ENCODE data around the gene CDH12.
"Not testable (repeated sequence)": the region's sequence is repeated elsewhere in the genome, so short reads cannot be mapped to it uniquely, and the experiment has no call there.

CDH12 gene

DNA sequence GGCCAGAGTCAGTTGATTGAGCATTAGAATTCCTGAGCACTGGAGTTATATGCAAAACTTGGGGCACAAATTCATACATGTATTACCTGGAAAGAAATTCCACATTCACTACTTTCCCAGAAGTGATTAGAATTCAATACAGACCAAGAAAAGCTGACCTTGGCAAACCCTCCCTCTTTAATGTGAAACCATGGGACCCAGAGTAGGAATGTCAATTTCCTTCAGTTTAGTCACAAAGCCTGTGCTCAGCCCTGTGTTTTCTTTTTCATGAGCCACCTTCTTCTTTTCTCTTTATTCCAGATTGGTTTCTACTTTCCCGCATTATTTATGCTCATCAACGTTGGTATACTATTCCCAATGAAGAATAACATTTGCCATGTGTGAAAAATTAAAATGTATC, 420.2 kb downstream of the CDH12 start:
- no peak for DNase-seq (ENCODE audit: low spot score)

DNA sequence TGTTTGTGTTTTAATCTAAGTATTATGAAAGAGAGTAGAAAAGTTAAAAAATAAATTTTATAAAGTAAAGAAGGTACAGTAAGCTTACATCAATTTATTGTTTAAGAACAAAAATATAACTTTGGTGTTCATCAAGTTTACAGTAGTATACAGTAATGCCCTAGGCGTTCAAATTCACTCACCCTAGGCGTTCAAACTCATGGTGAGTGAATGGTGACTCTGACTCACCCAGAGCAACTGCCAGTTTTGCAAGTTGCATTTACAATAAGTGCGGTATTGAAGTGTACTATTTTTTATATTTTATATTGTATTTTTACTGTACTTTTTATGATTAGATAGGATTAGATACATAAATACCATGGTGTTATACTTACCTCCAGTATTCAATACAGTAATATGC, 421.3 kb downstream of the CDH12 start:
- DNase-seq (ENCODE audit: low spot score), result no peak

DNA sequence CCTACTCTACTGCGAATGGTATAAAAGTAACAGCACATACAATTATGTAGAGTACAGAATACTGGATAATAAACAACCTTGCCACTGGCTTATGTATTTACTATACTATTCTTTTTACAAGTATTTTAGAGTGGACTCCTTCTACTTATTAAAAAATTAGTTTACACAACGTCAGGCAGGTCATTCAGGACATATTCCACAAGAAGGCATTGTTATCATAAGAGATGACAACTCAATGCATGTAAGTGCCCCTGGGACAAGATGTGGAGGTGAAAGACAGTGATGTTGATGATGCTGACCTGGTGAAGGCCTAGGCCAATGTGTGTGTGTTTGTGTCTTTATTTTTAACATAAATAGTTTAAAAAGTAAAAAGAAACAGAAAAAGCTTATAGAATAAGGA, 421.7 kb downstream of the CDH12 start:
- no peak for DNase-seq (ENCODE audit: low spot score)

DNA sequence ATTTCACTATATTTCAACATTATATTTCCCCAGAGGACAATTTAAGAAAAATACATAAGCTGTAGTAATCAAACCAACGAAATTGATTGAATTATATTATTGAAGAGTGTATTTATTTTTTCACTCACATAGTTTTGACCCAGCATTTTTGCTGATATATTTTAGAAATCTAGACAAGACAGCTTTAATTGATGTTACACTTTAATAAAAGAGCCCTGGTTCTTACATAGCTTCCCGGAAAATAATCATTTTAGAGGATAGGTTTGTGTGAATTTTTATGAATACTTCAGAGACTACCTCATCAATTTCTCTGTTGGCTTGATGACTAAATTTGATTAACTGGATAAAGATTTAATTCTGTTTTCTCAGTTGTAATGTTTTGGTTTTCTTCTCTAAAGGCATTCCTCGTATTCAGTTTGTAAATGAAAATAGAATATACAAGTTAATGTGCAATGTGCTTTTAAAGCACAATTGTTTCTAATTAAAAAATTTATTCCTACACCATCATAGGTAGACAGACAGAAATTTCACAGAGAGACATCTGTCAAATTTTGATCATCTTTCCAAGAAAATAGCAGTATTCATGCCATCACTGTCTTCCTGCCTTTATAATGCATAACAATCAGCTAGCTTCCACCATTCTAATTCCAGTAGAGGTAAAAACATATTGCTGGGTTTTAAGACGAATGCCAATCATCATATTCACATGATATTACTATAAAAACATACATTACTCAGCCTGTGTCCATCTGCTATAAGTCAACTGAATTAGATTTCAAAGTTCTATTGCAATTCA, 441.4 kb downstream of the CDH12 start:
- no peak for DNase-seq (ENCODE audit: low spot score)

DNA sequence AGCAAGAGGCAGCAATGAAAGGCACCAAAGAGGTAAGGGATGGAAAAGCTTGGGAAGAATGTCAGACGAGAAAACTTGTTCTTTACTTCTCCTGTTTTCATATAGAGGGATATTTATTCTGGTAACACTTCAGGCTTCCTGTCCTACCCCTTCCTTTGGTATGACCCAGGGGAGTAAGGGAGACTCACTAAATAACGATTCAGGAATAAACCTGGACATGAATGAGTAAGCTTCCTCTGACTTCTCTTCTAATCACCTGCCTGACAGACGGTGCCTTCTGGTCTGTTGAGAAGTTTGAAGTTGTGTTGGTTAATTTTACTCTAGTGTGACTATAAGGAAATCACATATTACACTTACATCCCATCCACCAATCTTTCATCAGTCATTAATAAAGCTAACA, 461.2 kb downstream of the CDH12 start:
- no peak for DNase-seq (ENCODE audit: low spot score)

DNA sequence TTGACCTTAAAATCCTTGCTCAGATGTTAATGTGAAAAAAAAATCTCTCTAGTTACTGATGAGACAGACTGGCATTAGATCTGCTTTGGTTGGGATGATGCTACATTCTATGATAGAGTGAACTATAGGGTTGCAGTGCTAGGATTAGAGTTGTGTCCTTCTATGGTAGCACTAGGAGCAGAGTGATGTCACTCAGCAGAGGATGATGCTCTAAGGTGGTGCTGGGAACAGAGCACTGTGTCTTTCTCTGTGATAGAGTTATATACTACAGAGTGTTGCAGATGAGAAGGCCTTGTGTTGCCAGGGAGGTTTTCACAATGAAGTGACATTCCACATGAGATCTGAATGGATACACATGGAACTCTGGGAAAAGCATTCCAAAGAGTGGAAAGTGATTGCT, 462.3 kb downstream of the CDH12 start:
- DNase-seq (ENCODE audit: low spot score), result no peak

DNA sequence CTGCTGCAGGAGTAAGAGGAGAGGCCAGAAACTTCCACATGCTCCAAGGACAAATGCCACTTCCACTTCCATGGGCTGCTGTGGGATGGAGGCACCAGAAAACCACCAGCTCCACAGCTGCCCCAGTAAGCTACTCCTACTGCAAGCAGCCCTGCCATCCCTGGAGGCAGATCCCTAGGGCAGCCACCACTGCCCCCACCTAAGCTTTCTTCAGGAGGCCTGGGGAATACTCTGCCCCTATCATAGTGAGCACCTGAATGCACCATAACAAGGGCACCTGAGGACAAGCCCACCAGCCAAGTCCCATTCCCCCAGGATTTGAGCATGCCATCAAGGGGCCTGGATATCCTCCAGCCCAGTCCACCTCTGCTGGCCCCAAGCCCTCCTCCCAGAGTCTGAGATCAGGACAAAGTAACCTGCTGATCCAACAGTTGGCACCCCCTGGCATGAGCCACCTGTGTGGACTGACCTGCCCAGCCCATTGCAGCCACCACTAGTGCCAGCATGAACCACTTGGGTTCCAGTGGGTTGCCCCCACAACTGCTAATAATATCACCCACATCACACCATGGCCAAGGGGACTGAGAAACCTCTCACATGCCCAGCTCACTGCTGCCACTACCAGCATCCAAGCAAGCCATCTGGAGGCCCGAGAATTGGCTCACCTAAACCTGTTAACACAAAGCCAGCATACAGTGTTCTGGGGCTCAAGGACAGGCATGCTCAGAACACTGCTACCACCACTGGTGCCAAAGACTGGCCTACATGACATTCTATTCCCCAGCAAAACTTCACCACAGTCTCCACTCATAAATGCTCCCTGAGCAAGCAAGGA, 480.1 kb downstream of the CDH12 start:
- no peak for DNase-seq (ENCODE audit: low spot score)

DNA sequence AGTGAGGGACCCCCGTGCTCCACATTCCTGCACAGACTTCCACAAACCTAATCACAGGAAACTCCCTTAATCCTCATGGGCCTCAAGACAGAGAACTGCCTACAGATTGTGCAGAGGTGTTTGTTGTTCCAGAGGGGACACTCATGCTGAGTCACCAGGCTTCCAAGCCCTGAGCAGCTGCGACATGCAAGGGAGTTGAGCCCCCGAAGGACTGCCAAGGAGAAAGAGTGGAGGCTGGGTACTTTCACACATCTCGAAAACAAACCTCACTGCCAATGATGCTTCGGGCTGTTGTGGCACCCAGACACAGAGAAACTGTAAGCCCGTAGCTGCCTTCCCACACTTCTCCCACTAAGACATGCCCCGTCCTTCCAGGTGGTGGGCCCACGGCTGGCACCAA, 480.8 kb downstream of the CDH12 start:
- no peak for DNase-seq (ENCODE audit: low spot score)

DNA sequence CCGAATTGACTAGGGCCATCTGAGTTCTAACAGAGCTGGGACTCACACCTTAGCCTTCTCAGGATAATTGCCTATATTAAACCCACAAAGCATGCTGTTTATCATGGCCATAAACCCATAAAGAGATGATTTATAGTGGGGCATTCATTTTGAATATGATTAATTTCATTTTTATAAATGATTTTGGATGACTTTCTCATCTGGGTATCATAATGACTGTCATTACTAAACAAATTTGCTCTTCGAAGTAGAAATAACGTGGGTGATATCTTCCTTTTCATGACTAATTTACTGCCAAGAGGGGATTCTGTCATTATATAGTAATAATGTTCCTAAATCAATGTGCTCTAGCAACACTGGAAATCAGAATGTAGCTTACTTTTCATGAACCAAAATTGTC, 498.2 kb downstream of the CDH12 start:
- no peak for DNase-seq (ENCODE audit: low spot score)

DNA sequence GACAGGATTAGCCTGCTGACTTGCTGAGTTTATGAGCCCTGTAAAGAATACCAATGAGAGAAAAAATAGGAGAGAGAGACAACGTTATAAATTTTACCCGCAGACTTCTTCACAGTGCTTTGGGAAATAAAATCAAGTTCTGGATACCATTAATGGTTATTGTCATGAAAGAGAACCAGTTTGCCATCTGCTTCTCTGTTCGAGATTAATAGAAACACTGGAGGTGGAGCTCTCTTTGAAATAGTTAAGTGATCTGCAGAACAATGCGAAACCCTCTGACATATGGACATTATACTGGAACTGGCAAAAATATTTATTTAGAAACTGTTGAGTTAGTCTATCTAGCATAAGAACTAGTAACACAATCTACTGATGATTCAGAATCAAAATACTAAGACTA, 500.7 kb downstream of the CDH12 start:
- DNase-seq (ENCODE audit: low spot score), result no peak

DNA sequence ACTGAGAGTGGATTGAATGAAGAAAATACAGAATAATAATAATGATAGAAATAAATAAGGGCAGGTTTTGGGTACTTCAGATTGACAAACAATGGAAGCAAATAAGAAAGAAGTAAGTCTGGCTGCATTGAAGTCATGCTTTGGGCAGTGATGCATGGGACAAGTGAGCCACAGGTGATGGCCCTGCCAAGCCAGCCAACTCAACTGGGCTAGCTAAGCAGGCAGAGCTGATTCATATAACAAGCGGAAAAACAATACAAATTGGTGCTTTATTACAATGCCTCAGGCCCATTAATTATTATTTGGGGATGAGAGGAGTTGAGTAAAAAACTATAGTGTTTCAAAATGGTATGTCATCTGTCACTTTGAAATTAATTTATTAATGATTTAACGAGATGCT, 502.0 kb downstream of the CDH12 start:
- no peak for DNase-seq (ENCODE audit: low spot score)

DNA sequence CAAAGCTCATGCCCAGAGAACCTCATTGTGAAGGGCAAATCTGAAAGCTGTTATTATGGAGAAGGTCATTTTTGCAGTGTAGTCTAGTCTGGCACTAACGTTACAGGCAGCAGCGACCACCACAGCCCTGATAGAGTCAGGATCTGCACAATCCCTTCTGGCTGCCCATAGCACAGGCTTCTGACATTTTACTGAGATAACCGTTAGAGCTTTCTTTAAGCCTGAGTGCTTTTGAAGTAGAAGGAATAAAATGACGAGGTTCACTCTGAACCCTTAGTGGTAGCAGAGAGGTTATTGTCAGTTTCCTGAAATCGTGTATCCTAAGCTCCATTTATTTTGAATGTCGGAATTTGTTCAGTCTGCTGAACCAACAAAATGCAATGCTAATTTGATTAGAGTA, 505.1 kb downstream of the CDH12 start:
- DNase-seq (ENCODE audit: low spot score), result no peak

DNA sequence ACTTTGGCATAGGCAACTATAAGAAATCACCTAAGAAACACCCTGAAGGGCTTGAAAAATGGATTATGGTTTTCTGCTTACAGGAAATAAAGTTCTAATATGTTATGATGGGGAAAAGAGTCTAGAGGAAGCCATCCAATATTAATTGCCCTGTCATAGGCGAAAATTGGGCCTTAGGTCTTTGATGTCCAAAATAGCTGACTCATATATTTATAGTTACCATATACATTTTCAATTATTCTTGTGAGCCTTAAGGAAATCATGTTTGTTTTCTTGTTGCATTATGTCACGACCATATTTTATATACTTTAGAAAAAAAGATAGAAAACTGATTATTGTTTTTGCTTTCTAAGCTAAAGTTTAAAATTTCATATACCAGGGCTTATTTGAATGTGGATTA, 509.1 kb downstream of the CDH12 start:
- DNase-seq (ENCODE audit: low spot score), result no peak

DNA sequence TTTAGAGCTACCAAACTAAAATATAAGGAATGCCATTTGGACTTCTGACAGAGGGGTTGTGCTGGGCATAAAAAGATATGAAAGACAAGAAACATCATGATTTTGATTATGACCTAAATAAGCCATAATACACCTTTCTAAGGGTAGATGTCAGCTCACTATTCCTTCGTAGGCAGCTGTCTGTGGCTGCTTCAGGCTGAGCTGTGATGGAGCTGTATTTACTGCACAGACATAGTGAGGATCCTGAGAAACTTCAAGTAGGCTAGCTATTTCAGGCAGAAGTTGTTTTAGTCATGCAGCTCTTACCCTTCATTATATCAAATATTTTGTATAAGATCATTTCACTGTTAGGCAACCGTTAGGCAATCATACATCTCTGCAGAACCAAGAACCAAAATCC, 511.7 kb downstream of the CDH12 start:
- no peak for DNase-seq (ENCODE audit: low spot score)

DNA sequence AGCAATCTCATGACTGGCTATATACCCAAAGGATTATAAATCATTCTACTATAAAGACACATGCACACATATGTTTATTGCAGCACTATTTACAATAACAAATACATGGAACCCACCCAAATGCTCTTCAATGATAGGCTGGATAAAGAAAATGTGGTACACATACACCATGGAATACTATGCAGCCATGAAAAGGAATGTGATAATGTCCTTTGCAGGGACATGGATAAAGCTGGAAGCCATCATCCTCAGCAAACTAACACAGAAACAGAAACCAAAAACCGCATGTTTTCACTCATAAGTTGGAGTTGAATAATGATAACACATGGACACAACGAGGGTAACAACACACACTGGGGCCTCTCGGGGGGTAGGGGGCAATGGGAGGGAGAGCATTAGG, 520.2 kb downstream of the CDH12 start:
- DNase-seq (ENCODE audit: low spot score), result not testable (repeated sequence)

DNA sequence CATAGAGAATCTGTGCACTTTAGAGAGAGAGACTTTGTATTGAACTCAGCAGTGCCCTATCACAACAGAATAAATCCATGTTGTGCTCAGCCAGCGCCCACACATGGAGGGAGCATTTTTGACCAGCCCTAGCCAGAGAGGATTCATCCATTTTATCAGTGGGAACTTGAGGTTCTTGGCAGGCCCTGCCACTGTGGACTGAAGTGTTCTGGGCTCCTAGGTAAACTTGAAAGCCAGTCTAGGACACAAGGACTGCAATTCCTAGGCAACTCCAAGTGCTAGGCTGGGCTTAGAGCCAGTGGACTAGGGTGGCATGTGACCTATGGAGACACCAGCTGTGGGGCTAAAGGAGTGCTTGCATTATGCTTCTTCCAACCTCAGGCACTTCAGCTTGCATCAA, 523.5 kb downstream of the CDH12 start:
- no peak for DNase-seq (ENCODE audit: low spot score)

DNA sequence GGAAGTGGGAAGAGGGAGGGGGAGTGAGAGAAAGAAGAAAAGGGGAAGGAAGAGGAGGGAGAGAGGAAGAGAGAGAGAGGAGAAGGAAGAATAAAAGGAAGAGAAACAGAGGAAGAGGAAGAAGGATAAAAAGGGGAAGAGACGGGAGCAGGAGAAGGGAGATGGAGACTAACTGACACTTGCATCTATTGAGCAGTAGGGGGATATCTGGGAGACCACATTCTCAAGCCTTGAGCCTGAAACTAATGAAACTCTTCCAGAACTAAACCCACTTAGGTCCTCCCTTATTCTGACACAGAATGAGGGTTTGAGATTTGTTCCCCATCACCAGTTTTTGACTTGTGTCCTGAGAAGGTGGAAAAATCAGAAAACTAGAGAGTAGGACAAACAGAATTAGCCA, 533.3 kb downstream of the CDH12 start:
- no peak for DNase-seq (ENCODE audit: low spot score)

DNA sequence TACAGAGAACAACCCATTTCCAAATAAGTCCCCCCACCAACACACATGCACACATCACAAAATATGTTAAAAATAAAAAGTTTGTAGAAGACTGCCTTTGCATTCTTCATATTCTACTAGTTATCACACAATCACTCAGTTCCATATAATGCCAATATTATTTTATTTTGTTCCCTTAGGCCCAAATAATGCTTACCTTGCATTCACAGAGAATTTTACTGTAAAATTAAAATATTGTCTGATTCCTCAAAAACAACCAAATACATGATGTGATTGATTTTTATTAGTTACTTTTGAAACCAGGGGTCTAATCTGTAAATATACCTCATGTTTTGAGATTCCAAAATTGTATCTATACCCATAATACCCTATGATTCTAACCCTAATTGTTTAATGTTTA, 536.9 kb downstream of the CDH12 start:
- DNase-seq (ENCODE audit: low spot score), result no peak

DNA sequence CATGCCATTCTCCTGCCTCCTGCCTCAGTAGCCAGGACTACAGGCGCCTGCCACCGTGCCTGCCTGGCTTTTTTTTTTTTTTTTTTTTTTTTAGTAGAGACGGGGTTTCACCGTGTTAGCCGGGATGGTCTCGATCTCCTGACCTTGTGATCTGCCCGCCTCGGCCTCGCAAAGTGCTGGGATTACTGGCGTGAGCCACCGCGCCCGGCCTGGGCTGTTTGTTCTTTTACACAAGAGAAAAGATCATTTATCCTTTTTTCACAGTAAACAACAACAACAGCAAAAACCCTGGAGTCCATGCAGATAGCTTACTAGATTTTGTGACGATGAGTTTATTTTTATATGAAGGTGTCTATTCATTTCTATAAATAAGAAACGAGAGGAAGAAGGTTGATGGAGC, 538.1 kb downstream of the CDH12 start:
- not testable (repeated sequence) for DNase-seq (ENCODE audit: low spot score)

DNA sequence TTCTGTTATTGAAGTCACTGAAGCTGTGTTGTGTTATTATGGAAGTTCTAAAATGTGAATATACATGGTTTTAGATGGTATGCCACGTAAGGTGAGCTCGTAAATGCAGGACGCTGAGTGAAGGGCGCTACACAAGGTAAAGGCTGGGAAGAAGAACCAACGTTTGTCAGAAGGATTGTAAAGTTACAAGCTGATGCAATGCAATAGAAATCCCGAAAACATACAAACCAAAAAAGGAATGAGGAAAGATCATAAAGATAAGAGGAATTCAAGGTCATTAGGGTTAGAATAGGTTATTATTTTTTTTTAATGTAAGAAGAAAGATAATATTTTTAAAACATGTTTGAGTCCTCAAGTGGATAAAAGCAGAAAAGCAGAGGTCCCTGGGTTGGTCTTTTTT, 538.6 kb downstream of the CDH12 start:
- no peak for DNase-seq (ENCODE audit: low spot score)

DNA sequence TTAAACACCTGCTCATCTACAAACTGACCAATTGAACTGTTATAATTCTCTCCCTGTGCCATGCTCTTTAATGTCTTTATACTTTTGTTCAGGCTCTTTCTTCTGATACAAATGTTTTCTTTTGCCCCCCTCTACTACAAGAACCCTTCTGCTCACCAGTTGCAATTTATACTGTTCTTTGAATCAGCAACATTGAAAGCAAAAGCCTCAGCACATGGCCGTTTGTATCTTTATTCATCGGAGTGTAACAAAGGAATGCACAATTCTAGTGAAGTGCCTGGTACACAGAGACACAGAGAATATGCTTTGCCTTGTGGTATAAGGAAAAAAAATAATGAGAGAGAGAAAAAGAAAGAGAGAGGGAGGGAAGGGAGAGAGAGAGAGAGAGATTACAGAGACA, 547.1 kb downstream of the CDH12 start:
- no peak for DNase-seq (ENCODE audit: low spot score)

DNA sequence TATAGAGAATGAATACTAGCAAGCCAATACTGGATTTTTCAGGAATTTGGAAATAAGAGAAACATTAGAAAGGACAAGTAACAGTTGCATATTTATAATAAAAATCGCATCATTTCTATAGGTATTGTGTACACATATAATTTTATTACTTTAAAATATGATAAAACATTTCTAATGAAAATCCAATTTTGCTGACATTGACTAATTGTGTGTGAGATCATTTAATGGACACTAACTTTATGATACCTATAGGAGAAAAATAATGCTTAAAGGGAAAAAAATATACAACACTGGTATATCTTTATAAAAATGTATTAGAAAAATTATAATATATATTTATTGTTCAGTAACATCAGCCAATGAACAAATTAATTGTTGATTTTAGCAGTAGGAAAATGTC, 557.3 kb downstream of the CDH12 start:
- DNase-seq (ENCODE audit: low spot score), result no peak

DNA sequence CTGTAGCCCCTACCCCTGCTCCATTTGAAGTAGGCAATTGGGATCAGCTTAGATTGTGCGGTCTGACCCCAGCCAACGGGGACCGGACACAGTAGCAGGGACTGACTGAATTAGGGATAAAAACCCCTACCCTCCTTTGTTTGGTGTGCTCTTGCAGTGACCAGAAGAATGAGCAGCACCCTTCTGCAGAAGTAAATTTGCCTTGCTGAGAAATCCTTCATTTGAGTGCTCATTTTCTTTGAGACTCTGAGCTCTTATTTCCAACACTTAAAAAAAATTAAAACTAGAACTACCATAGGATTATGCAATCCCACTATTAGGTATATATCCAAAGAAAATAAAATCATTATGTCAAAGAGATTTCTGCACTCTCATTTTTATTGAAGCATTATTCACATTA, 560.0 kb downstream of the CDH12 start:
- no peak for DNase-seq (ENCODE audit: low spot score)

DNA sequence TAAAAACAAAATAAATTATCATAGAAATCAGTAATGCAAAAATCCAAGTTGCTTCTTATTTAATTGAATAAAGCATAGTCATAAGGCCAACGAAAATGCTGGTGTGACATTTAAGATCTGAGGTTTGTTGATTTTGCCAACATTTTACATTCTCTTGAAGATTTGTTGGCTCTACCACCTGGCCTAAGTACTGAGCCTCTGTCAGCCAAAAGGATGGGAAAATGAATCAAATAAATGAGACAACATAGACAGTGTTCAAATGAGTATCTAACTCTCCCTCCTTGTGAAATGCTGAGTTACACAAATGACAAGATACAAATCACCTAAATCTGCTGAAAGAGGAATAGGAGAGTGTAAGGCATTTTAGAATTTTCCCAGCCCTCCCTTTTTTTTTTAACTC, 575.0 kb downstream of the CDH12 start:
- DNase-seq (ENCODE audit: low spot score), result no peak

Data from AG08396 (cell line).